ENCODE results near the gene MVB12B.
A peak's percentile ranks its signal among the peaks of the same experiment; 100 is the strongest.

Gene MVB12B

GRCh38 chr9:126418608-126419007, 92.0 kb downstream of the MVB12B start:
- no peak for TF ChIP-seq CTCF (IDR thresholded peaks at IDR 0.05; ENCODE audit: low read depth, low read length, missing control alignments)
- DNase-seq (ENCODE audit: low read depth), result no peak
- no peak overlapping the region for H3K4me3 ChIP-seq (ENCODE audit: low read depth, low read length)
- in situ Hi-C loops (cut with HindIII; ENCODE audit: low sequenced_read_pairs), result no loop called here

- DNase-seq (ENCODE audit: low read depth), result peak; percentile 71
- no peak for TF ChIP-seq CTCF (IDR thresholded peaks at IDR 0.05; ENCODE audit: low read depth, low read length, missing control alignments)
- in situ Hi-C loops (cut with HindIII; ENCODE audit: low sequenced_read_pairs), result no loop called here
- H3K4me3 ChIP-seq (ENCODE audit: low read depth, low read length), result no peak overlapping the region
Measured at GRCh38 chr9:126419475-126419874, 92.8 kb downstream of the MVB12B start.

GRCh38 chr9:126420135-126420534, 93.5 kb downstream of the MVB12B start:
- no peak for DNase-seq (ENCODE audit: low read depth)
- H3K4me3 ChIP-seq (ENCODE audit: low read depth, low read length), result no peak overlapping the region
- in situ Hi-C loops (cut with HindIII; ENCODE audit: low sequenced_read_pairs), result no loop called here
- no peak for TF ChIP-seq CTCF (IDR thresholded peaks at IDR 0.05; ENCODE audit: low read depth, low read length, missing control alignments)

GRCh38 chr9:126420643-126421564, 94.3 kb downstream of the MVB12B start:
- H3K4me3 ChIP-seq (ENCODE audit: low read depth, low read length), result no peak overlapping the region
- in situ Hi-C loops (cut with HindIII; ENCODE audit: low sequenced_read_pairs), result no loop called here
- DNase-seq (ENCODE audit: low read depth), result peak; percentile 79
- no peak for TF ChIP-seq CTCF (IDR thresholded peaks at IDR 0.05; ENCODE audit: low read depth, low read length, missing control alignments)

GRCh38 chr9:126421567-126422428, 95.2 kb downstream of the MVB12B start:
- H3K4me3 ChIP-seq (ENCODE audit: low read depth, low read length), result no peak overlapping the region
- no peak for TF ChIP-seq CTCF (IDR thresholded peaks at IDR 0.05; ENCODE audit: low read depth, low read length, missing control alignments)
- DNase-seq (ENCODE audit: low read depth), result peak; percentile 68
- in situ Hi-C loops (cut with HindIII; ENCODE audit: low sequenced_read_pairs), result no loop called here

- in situ Hi-C loops (cut with HindIII; ENCODE audit: low sequenced_read_pairs), result no loop called here
- no peak for TF ChIP-seq CTCF (IDR thresholded peaks at IDR 0.05; ENCODE audit: low read depth, low read length, missing control alignments)
- no peak for DNase-seq (ENCODE audit: low read depth)
- no peak overlapping the region for H3K4me3 ChIP-seq (ENCODE audit: low read depth, low read length)
Measured at GRCh38 chr9:126423142-126423915, 96.7 kb downstream of the MVB12B start.

Measured in astrocyte of the cerebellum (primary cell).